ENCODE data around the gene RUNX1. TPM values are rescaled to one million over a fixed set of nuclear protein-coding genes. Genes with fewer than 3 reads are reported as not detected.
A peak's percentile ranks its signal among the peaks of the same experiment; 100 is the strongest.
"Not testable (repeated sequence)": the region's sequence is repeated elsewhere in the genome, so short reads cannot be mapped to it uniquely, and the experiment has no call there.

Gene RUNX1
- polyA plus RNA-seq, 1 experiment = 20.9 TPM

DNA sequence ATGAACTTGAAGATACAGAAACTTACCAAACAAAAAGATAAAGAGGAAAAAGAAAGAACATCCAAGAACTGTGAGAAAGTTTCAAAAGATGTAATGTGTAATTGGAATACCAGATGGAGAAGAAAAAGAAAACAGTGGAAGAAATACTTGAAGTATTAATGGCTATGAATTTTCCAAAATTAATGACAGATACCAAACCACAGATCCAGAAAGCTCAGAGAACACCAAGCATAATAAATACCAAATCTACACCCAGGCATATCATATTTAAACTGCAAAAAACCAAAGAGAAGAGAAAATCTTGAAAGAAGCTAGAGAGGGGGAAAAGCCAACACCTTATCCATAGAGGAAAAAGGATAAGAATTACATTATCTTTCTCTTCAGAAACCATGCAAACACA is 243.9 kb downstream of the RUNX1 start:
- peaks cover 2% of the 10 kb centered on the region; the same call in 1 of the 2 replicates for H3K9me3 ChIP-seq (ENCODE audit: control insufficient read depth, insufficient read depth, low read length)
- no peak for DNase-seq (ENCODE audit: low read depth, low spot score)
- ChIA-PET CTCF (no interaction called here), POLR2A (no interaction called here)
- H3K27ac ChIP-seq (ENCODE audit: low read depth, low read length) = no peak overlapping the region
- no peaks in the 10 kb centered on the region for H3K27me3 ChIP-seq (ENCODE audit: control insufficient read depth, insufficient read depth, low read length)
- TF ChIP-seq, protein P1, sequence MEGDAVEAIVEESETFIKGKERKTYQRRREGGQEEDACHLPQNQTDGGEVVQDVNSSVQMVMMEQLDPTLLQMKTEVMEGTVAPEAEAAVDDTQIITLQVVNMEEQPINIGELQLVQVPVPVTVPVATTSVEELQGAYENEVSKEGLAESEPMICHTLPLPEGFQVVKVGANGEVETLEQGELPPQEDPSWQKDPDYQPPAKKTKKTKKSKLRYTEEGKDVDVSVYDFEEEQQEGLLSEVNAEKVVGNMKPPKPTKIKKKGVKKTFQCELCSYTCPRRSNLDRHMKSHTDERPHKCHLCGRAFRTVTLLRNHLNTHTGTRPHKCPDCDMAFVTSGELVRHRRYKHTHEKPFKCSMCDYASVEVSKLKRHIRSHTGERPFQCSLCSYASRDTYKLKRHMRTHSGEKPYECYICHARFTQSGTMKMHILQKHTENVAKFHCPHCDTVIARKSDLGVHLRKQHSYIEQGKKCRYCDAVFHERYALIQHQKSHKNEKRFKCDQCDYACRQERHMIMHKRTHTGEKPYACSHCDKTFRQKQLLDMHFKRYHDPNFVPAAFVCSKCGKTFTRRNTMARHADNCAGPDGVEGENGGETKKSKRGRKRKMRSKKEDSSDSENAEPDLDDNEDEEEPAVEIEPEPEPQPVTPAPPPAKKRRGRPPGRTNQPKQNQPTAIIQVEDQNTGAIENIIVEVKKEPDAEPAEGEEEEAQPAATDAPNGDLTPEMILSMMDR (IDR thresholded peaks at IDR 0.05; ENCODE audit: low read depth, low read length) = no peak
- H3K4me3 ChIP-seq (ENCODE audit: low read depth, low read length) = no peak overlapping the region

DNA sequence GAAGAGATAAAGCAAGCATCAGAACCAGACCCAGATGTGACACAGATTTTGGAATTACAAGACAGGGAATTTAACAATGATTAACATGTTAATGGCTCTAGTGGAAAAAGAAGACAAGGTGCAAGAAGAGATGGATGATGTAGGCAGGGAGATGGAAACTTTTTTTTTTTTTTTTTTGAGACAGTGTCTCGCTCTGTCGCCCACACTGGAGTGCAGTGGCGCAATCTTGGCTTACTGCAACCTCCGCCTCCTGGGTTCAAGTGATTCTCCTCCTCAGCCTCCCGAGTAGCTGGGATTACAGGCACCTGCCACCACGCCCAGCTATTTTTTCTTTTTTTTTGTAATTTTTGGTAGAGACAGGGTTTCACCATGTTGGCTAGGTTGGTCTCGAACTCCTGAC is 244.5 kb downstream of the RUNX1 start:
- DNase-seq (ENCODE audit: low read depth, low spot score); POLR2A ChIA-PET; CTCF ChIA-PET; H3K4me3 ChIP-seq (ENCODE audit: low read depth, low read length); H3K27ac ChIP-seq (ENCODE audit: low read depth, low read length); H3K27me3 ChIP-seq (ENCODE audit: control insufficient read depth, insufficient read depth, low read length); H3K9me3 ChIP-seq (ENCODE audit: control insufficient read depth, insufficient read depth, low read length): not testable (repeated sequence)

DNA sequence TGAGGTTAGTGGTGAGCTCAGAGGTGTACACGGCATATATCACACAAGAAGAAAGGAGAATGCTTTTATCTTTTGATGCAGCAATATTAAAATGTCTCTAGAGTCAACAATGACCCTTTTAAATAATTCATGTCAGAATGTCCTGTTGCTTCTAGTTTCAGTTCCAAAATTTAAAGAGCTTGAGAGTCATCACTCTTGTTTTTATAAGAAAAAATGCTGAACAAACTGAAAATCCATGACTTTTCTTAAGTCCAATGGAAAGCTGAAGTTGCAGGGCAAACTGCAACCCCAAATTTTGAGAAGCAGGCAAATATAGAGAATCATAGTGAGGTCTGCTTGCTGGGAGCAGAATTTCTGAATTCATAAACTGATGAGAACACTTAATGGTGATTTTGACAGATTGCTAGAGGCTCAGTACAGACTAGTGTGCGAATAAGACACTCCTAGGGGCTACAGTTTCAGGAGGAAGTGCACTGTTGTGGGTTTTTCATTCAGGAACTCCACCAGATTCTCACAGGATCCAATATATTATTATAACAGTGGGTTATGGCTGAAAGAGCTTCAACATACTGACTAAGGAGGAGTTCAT is 245.2 kb downstream of the RUNX1 start:
- Histone ChIP-seq H3K4me3 (ENCODE audit: low read depth, low read length) (no peak overlapping the region), H3K9me3 (ENCODE audit: control insufficient read depth, insufficient read depth, low read length) (peaks cover 2% of the 10 kb centered on the region; the same call in 1 of the 2 replicates), H3K27me3 (ENCODE audit: control insufficient read depth, insufficient read depth, low read length) (no peaks in the 10 kb centered on the region), H3K27ac (ENCODE audit: low read depth, low read length) (no peak overlapping the region)
- TF ChIP-seq, protein P1 (IDR thresholded peaks at IDR 0.05; ENCODE audit: low read depth, low read length) = no peak
- no peak for DNase-seq (ENCODE audit: low read depth, low spot score)
- POLR2A ChIA-PET = no interaction called here
- CTCF ChIA-PET = no interaction called here

DNA sequence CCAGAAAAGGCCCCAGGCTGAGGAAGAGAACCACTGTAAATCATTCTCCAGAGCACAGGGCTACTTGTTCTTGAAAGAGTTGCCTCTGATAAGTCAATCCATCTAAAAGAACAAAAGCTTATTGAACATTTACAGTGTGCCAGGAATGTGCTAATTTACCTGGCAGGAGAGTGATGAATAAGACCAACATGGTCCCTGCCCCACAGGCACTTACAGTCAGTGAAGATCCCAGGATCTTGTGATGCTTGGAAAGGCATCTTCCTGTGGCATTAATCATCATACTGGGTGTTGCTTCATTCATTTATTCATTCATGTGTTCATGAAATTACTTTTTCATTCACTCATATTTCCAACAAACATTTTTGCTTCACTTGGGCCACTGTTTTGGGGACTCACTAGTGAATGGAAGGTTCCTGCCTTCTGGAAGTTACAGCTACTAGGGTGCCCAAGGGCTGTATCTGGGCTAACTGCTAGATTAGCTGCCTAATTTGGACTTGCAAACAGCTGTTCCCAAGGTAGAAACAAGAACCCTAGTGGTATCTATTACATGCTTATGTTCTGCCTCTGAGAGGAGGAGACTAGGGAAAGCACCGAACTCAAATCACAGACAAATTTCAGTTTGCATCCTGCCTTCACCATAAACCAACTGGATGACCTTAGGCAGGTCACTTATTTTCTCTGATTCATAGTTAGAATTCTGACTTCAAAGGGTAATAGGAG is 246.8 kb downstream of the RUNX1 start:
- Histone ChIP-seq H3K4me3 (ENCODE audit: low read depth, low read length) (no peak overlapping the region), H3K27ac (ENCODE audit: low read depth, low read length) (no peak overlapping the region), H3K9me3 (ENCODE audit: control insufficient read depth, insufficient read depth, low read length) (peaks cover 2% of the 10 kb centered on the region; the same call in 1 of the 2 replicates), H3K27me3 (ENCODE audit: control insufficient read depth, insufficient read depth, low read length) (no peaks in the 10 kb centered on the region)
- TF ChIP-seq, protein P1 (IDR thresholded peaks at IDR 0.05; ENCODE audit: low read depth, low read length) = no peak
- CTCF ChIA-PET = no interaction called here
- POLR2A ChIA-PET = no interaction called here
- DNase-seq (ENCODE audit: low read depth, low spot score) = no peak

DNA sequence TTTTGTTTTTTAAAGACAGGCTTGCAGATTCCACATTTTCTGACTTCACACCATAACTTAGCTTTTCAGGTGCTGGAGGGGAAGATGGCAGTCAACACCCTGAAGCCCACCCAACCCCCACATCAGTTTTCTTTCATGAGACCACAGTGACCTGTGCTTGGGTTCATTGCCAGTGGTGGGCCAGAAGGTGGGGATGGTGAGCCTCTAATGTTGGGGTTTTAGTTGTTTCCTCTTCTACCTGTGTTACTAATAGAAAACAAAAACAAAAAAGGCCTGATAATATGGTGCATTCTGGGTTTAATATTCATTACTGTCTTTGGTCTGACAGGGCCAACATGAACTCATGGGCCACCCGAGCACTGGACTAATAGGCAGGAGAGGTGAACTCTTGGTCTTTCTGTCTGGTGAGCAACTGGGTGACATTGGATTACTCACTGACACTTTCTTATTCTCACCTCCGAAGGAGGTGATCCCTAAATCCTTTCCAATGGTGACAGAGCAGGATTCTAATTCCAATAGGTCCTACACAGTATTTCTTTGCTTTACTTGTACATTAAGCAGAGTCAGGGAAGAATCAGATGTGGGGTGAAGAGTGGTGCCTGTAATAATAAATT is 247.5 kb downstream of the RUNX1 start:
- no peak overlapping the region for H3K4me3 ChIP-seq (ENCODE audit: low read depth, low read length)
- POLR2A ChIA-PET = no interaction called here

More for the DNA sequence above, 247.5 kb downstream of the RUNX1 start:
- DNase-seq (ENCODE audit: low read depth, low spot score) = no peak
- no peaks in the 10 kb centered on the region for H3K27me3 ChIP-seq (ENCODE audit: control insufficient read depth, insufficient read depth, low read length)
- CTCF ChIA-PET = interaction anchor here (1.7 kb wide), 1 partner anchor 56 kb away, joined by 6 read pairs; no protein-coding TSS in a partner anchor
- H3K27ac ChIP-seq (ENCODE audit: low read depth, low read length) = no peak overlapping the region
- TF ChIP-seq, protein P1 (IDR thresholded peaks at IDR 0.05; ENCODE audit: low read depth, low read length) = peak; percentile 23; the same call in 1 of the 2 replicates
- H3K9me3 ChIP-seq (ENCODE audit: control insufficient read depth, insufficient read depth, low read length) = no peaks in the 10 kb centered on the region; the same call in 1 of the 2 replicates

Data from AG04450 (cell line).